HG02642 (cell line): Measurements from ENCODE around the gene CFAP410.

Source experiments
- ATAC-seq: cut with Tn5 transposase; IDR thresholded peaks from one replicate; pipeline ENCODE4 v1.9.1; 2021; ENCODE audit warnings: mild to moderate bottlenecking; ENCODE audit not compliant: unreplicated experiment, poor library complexity

The CFAP410 gene

GRCh38 chr21:44301961-44302406 lies 37.2 kb downstream of the CFAP410 start:
- no peak for ATAC-seq

DNA sequence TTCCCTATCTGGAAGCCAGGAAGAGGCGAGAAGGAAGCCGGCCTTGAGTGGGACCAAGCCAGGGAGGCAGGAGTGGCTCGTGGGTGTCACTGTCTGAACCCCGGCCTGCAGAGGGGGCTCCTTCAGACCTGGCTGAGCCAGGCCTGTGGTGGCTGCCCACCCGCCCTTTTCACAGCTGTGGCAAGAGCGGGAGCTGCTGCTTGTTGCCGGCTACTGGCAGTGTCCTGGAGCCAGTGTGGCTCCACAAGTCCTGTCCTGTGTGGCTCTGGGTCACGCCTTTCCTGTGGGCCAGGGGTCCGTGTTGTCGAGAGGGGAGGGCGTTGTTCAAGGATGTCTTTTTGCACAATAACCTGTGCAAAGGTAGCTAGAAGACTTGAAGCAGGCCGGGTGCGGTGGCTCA lies 38.0 kb downstream of the CFAP410 start:
- no peak for ATAC-seq

GRCh38 chr21:44300262-44300959 lies 38.8 kb downstream of the CFAP410 start:
- peak; percentile 32 for ATAC-seq

- ATAC-seq, result peak; percentile 57
These were observed 39.5 kb downstream of the CFAP410 start, which contains the start of gene PFKL for GRCh38 chr21:44299458-44300261. Gene PFKL, plus strand, starts transcription at chr21:44300053. Its CDS starts 53 bp downstream, at chr21:44300106.

GRCh38 chr21:44299085-44299457 lies 40.1 kb downstream of the CFAP410 start:
- no peak for ATAC-seq

DNA sequence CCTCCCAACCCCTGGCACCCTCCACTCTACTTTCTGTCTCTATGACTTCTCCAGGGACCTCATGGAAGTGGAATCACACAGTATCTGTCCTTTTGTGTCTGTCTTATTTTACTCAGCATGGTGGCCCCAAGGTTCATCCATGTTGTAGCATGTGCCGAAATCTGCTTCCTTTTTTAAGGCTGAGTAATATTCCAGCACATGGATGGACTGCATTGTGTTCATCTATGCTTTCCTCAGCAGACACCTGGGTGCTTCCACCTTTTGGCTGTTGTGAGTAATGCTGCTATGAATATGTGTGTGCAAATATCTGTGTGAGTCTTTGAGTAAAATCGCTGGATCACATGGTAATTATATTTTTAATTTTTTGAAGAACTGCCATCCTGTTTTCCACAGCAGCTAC lies 40.9 kb downstream of the CFAP410 start:
- ATAC-seq, result no peak

- ATAC-seq, result no peak
These were observed 41.5 kb downstream of the CFAP410 start for GRCh38 chr21:44297525-44298290.

GRCh38 chr21:44296916-44297315 lies 42.3 kb downstream of the CFAP410 start:
- no peak for ATAC-seq

- ATAC-seq, result no peak
These were observed 43.1 kb downstream of the CFAP410 start for GRCh38 chr21:44296103-44296519.

GRCh38 chr21:44295646-44296045 lies 43.5 kb downstream of the CFAP410 start:
- ATAC-seq, result no peak

GRCh38 chr21:44295163-44295573 lies 44.0 kb downstream of the CFAP410 start:
- no peak for ATAC-seq

GRCh38 chr21:44294391-44295162 lies 44.6 kb downstream of the CFAP410 start:
- ATAC-seq, result no peak

GRCh38 chr21:44293551-44294231 lies 45.5 kb downstream of the CFAP410 start:
- ATAC-seq, result no peak

DNA sequence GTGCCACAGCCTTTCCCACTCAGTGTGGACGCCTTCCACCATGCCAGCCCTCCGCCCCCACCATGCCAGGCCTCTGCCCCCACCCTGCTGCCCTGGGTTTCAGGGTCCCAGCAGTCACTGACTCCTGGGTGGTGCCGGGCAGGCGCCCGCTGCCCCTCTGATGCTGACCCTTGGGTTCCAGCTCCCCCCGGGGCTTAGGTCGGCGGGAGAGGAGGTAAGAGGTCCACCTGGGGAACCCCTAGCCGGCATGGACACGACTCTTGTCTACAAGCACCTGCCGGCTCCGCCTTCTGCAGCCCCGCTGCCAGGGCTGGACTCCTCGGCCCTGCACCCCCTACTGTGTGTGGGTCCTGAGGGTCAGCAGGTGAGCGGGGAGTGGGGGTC lies 46.4 kb downstream of the CFAP410 start:
- no peak for ATAC-seq

DNA sequence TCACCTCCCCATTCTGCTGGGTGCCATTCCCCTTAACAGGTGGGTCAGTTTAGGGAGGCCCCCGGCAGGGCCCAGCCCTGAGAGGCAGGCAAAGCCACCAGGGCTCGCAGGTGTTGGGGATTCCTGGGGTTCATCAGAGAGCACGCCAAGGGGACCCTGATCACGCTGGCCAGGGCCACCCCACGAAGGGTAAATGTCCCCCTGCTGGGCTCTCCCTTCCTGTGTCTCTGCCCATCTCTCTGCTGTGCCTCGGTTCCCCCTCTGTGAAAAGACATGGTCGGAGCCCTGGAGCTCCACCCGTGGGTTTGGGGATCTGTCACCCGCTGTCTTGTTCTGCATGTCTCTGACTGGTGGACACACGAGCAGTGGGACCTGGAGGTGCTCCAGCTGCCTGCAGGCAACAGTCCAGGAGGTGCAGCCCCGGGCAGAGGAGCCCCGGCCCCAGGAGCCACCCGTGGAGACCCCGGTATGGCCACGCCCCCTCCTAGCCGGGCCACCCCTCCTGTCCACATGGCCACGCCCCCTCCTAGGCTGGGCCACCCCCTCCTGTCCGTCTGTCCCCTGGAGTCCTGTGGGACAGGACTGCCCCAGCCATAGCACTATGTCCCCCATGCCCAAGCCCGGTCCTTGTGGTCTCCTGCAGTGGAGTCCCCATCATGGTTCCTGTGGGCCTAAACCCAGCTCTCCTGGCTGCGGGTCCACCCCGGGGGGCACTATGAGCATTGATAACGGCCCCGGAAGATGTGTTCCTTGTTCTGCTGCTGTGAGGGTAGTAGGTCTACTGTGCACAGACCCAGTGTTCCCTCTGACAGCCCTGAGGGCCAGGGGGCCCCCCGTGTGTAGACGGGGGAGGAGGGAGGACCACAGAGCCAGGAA lies 47.0 kb downstream of the CFAP410 start:
- ATAC-seq, result no peak

DNA sequence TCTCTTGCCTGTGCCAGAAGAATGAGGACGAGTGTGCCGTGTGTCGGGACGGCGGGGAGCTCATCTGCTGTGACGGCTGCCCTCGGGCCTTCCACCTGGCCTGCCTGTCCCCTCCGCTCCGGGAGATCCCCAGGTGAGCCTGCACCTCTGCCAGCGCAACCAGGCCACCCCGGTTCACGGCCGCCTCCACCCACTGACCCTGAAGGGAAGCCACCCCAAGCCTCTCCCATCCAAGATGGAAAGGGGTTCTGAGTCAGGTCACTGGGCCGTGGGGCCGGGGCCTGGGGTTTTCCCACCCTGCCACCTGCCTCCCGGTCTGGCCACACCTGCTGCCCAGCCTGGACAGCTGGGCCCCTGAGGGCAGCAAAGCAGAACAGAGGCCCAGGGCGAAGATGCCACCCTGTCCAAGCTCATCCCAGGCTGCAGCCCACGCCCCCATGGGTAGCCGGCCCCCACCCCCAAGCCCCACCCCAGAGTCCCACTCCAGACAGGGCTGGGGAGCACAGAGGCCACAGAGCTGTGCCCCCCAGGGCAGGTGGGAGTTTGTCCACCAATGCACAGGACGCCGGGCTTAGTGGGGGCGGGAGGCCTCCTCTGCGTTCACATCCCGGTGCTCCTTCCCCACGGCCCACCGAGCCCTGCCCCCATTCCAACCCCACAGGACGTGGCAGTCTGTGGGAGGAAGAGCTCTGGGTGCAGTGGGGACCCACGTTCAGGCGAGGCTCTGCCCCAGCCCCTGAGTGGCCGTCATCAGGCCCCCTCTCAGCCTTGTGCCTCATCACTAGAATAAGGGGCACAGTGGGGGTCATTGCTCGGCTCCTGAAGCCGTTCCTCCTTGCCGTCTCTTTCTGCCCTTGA lies 47.9 kb downstream of the CFAP410 start:
- no peak for ATAC-seq

GRCh38 chr21:44290327-44291077 lies 48.7 kb downstream of the CFAP410 start:
- no peak for ATAC-seq
